ACHN (cell line): ENCODE results near the gene DACH2.
A peak's percentile ranks its signal among the peaks of the same experiment; 100 is the strongest.
"Not testable (repeated sequence)": the region's sequence is repeated elsewhere in the genome, so short reads cannot be mapped to it uniquely, and the experiment has no call there.

Experiments
- DNase-seq: peaks from one replicate; pipeline ENCODE4 v3.0.0-alpha.2; 2015
- in situ Hi-C: cut with HindIII; loops from 2 replicates; pipeline ENCODE4 v1.10.0; 2017; ENCODE audit warnings: low sequenced_read_pairs, low pct_ligation_motif_present, low pct_unique_long_range_greater_than_20kb

The DACH2 gene

DNA sequence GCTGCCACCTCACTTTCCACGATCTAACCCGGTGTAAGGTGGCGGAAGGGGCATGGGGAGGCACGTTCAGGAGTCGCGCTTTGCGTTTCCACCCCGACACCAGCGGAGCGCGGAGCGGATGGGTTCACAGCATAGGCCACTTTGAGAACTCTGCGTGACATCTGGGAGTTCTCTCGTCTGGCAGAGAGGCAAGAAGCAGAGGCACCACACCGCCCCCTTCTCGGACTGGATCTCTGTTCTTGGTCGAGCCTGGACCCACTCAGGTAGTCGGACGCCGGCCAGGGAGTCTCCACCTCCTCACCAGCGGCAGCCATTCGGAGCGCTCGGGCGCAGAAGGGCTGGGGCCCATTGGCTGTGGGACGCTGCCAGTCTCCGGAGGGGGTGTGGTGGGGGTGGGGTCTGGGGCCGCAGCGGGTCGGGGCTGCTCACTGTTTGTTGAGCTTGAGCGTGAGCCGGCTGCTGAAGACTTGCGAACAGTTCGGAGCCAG, at the start of gene DACH2:
TSS of gene DACH2 (plus strand) at position 428 of the 488 bp plus-strand sequence.
- DNase-seq: no peak

DNA sequence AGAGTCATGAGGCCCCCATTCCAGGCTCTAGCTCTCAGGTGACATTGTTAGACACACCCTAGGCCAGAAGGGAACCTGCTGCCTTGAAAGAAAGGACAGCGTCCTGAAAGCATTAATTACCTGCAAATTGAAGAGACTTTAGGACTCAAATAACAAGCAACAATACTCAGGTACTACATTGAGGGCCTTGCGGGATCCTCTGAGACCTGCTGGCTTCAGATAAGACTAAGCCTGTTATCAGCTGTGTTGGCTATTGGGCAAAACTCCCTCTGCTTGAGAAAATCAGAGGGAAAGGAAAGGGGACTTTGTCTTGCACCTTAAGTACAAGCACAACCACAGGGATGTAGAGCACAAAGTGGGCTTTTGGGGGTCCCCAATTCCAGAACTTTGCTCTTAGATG, 45.9 kb upstream of the DACH2 start:
- in situ Hi-C loops: no loop called here
- DNase-seq: no peak

More for the DNA sequence above, at the start of gene DACH2:
- in situ Hi-C loops: no loop called here

DNA sequence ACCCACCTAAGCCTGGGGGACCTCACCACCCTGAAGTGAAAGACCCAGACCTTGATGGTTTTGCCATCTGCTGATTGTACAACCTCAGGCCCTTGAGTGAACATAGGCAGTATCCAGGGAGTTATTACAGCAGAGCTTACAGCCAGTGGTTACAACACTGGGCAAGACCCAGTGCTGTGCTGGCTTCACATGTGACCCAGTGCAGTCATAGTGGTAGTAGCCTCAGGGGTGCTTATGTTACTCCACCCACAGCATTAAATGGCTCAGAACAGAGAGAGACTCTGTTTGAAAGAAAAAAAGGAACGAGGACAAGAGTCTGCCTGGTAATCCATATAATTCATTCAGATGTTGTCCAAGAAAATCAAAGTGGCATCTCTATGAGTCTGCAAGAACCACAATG, 45.2 kb upstream of the DACH2 start:
- DNase-seq: no peak
- in situ Hi-C loops: no loop called here

DNA sequence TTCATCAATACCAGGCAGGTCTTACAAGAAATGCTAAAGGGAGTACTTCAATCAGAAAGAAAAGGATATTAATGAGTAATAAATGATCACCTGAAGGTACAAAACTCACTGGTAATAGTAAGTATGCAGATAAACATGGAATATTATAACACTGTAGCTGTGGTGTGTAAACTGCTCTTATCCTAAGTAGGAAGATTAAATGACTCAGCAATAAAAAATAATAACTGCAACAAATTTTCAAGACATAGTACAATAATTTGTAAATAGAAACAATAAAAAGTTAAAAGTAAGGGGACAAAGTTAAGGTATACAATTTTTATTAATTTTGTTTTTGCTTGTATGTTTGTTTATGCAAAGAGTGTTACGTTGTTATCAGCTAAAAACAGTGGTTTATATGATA, 43.7 kb upstream of the DACH2 start:
- DNase-seq: no peak
- in situ Hi-C loops: no loop called here

DNA sequence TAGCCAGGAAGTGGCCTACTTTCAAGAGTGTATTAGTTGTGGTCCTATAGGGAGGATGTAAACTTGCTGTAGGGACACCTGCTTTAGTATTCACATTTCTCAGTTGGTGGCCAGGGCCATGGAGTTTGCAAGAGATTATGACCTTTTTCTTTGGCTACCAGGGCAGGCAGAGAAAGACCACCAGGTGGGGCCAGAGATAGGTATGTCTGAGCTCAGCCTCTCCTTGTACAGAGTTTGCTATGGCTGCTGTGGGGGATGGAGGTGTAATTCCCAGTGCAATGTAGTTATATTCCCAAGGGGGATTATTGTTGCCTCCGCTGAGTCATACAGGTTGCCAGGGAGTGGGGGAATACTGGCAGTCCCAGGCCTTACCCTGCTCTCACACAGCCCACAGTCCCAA, 26.3 kb upstream of the DACH2 start:
- DNase-seq: no peak
- in situ Hi-C loops: no loop called here

DNA sequence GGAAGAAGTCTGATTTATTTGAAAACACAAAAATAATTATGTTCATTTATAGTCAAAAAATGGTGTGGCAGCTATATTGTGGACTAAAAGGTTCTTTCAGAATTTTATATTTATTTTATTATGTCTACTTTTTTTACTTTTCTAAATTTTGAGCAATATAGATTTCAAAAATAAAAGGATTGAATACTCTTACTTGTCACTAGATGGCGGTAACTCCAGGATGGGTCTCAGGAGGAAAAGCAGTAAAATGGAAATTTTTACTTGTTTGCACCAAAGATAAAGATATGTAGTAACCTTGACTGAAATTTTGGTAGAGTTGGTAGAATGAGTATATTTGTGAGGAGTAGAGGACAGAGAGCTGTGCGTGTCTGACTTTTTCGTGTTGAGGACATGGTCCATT, 14.5 kb upstream of the DACH2 start:
- DNase-seq: peak; percentile 7
- in situ Hi-C loops: no loop called here

DNA sequence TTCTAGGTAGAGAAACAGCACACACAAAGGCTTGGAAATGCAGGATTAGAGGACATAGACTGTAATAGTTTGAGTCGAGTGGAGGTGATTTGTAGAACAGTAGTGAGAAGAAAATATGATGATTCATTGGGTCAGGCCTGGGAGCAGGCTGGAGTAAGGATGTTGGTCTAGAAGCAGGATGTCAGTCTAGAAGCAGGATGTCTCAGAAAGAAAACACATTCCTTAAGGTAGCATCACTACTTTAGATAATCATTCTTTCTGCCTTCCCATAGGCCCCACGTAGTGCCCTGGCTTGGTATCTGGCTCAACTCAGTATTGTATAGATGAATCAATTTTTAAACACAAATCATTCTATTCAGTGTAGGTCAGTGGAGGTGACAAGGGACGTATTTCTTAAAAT, 11.2 kb upstream of the DACH2 start:
- DNase-seq: no peak

DNA sequence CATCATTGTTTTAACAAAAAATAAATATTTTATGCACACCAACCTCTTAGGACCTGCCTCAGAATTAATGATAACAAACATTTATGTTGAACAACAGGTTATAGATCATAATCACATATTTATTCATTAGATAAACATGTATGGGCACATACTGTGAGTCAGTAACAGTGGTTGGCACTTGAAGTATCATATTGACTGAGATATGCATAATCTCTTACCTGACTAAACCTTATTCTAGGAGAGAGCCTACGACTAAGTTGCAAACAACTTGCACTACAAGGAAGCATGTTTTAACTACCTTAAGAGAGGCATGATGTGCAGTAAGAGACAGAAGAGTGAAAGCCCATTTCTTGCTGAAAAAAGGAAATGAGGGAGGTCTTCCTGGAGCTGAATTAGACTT, 6.5 kb upstream of the DACH2 start:
- no peak for DNase-seq
- in situ Hi-C loops: no loop called here

More for the DNA sequence above, 11.2 kb upstream of the DACH2 start:
- in situ Hi-C loops: no loop called here

DNA sequence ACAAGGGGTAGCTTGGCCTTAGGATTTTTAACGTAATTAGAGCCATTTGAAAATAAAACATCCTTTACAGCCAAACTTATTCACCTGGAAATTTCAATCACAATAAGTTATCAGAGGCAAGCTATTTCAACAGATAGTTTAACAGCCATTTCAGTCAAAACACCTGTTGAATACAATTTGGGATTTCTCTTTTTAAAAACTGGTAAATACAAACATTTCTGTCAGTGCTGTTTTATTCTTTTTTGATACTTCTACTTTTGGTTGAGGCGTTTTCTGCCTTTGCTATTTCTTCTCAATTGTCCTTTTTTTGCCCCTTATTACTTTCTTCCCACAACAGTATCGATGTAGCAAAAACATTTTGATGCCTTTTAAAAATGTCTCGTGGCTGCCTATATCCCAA, 2.1 kb upstream of the DACH2 start:
- in situ Hi-C loops: no loop called here
- DNase-seq: no peak

DNA sequence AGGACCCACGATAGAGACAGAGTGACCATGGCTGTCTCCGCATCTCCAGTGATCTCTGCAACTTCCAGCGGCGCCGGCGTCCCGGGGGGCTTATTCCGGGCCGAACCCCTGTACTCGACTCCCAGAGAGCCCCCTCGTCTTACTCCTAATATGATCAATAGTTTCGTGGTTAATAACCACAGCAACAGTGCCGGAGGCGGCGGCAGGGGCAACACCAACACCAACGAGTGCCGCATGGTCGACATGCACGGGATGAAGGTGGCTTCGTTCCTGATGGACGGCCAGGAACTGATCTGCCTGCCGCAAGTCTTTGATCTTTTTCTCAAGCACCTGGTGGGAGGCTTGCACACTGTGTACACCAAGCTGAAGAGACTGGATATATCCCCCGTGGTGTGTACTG, 343 bp downstream of the DACH2 start:
- in situ Hi-C loops: no loop called here
- DNase-seq: no peak

DNA sequence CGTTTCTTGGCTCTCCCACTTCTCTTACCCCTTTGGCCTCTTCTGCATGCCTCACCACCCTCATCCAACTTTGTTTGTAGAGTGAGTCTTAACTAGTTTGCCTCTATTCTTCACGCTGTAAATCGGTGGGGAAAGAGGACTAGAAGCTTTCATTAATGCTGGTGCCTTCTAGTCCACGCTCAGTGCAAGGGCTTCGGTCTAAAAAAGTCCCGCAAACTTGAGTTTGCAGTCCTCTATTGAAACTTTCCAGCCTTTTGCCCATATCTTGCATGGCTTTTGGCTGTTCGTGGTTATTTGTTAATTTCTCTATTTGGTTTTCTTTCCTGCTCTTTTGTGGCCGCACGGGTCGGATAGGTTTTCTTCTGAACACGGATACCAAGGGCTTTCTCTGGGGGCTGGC, 868 bp downstream of the DACH2 start:
- in situ Hi-C loops: no loop called here
- no peak for DNase-seq

DNA sequence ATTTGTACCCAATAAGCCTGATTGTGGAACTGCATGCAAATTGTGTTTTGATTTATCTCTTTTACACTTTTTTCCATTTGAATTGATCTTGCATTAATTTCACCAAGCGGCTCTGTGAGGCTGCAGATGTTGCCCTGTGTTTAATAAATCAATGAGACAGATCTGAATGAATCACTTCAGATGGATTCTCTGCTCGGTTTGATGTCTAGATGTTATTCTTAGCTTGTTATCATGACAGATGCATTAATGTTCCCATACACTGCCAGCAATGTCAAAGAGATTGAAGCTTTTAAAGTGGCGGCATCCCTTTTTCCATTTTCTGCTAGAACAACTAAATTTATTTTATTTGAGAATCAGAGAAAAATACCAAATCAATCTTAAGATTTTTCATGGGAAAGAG, 6.3 kb downstream of the DACH2 start:
- in situ Hi-C loops: no loop called here

DNA sequence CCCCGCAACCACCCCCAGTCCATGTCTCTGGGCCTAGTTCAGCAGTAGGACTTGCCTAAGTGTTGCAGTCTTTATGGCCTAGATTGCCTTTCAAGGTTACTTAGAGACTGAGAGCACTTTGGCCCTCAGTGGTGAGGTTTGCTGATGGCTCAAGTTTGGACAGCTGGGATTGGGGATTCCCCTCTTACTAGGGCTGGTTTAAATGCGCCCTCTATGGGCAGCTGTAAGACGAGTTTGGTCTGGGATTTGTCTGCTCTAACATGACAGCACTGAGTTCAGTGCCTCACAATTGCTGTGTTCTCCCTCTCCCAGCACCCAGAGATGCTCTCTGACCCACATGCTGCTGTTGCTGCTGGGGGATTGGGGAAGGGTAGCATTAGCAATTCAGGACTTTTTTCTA, 23.1 kb downstream of the DACH2 start:
- in situ Hi-C loops: no loop called here
- peak; percentile 26 for DNase-seq

More for the DNA sequence above, 6.3 kb downstream of the DACH2 start:
- DNase-seq: no peak

DNA sequence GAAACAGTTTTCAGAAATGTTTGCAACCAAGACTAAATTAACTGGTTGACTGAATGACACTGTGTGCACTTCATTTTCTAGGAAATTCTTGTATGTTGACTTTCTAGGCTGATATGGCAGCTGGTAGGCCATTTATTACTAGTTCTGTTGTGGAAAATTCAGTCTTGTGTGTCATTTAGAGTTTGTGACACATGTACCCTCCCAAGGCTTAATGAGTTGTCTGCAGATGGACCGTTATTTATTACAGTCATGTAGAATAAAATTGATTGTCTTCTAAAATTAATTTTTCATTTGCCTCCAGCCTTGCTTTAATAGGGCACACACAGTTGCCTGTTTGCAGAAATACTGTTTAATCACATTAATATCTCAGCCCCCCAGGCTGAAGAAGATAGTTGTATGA, 30.7 kb downstream of the DACH2 start:
- in situ Hi-C loops: no loop called here

DNA sequence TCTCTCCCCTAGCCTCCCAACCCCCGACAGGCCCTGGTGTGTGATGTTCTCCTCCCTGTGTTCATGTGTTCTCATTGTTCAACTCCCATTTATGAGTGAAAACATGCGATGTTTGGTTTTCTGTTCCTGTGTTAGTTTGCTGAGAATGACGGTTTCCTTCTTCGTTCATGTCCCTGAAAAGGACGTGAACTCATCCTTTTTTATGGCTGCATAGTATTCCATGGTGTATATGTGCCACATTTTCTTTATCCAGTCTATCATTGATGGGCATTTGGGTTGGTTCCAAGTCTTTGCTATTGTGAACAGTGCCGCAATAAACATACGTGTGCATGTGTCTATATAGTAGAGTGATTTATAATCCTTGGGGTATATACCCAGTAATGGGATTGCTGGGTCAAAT, 33.1 kb downstream of the DACH2 start:
- DNase-seq, in situ Hi-C loops: not testable (repeated sequence)

More for the DNA sequence above, 30.7 kb downstream of the DACH2 start:
- DNase-seq: no peak

DNA sequence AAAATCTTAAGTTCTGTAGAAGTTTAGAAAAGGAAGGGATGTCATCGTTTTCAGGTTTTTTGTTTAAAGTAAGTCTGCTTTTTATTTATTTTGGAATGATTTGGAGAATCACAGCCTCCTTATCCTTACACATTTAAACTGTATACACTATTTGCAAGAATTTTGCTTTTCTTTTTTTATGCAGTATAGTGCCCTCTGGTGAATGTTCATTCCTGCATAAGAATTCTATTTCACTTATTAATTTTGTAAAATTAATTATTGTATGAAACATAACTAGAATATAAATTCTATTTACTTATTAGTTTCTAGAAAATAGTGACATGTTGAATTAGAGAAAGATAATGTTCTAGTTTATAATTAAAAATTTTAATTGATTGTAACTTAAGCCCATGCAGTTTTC, 44.6 kb downstream of the DACH2 start:
- in situ Hi-C loops: no loop called here
- DNase-seq: no peak

DNA sequence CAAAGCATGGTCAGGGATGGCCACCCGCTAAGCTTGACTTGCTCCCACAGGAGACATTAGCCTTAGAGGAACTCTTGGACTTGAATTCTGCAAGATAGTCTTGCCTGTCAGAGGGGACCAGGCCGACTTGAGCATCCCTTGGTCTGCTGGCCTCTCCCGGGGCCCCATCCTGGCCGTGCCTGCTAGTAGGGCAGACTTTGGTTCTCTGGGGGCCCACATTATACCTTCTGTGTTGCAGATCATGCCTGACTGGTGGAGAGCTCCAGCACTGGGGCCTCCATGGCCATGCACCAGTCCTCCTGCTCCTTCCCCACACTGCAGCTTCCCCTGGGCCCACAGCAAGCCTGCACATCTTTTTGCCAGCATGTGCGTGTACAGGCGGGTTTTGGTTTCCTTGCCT, 46.5 kb downstream of the DACH2 start:
- in situ Hi-C loops: no loop called here
- DNase-seq: no peak

DNA sequence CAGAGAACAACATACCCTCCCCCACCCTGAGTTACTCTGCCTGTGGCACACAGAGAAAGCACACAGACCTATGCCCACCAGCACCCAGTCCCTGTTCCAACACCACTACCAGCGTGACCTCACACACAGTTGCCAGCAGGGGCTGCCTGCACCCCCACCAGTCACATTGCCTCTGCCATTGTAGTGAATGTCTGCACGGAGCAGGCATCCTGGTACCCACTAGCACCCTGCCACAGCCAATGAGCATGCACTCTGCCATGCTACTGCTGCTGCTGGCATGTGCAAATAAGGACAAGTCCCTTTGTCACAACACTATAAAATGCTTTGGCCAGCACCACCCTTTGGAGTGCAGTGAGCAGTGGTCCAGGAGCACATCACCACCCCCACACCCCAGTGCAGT, 47.1 kb downstream of the DACH2 start:
- DNase-seq: no peak
- in situ Hi-C loops: no loop called here

DNA sequence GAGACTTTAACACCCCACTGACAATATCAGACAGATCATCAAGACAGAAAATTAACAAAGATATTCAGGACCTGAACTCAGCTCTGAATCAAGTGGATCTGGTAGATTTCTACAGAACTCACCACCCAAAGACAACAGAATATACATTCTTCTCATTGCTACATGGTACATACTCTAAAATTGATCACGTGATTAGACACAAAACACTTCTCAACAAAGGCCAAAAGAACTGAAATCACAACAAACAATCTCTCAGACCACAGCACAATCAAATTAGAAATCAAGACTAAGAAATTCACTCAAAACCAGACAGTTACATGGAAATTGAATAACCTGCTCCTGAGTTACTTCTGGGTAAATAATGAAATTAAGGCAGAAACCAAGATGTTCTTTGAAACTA, 49.6 kb downstream of the DACH2 start:
- no peak for DNase-seq
- in situ Hi-C loops: no loop called here

DNA sequence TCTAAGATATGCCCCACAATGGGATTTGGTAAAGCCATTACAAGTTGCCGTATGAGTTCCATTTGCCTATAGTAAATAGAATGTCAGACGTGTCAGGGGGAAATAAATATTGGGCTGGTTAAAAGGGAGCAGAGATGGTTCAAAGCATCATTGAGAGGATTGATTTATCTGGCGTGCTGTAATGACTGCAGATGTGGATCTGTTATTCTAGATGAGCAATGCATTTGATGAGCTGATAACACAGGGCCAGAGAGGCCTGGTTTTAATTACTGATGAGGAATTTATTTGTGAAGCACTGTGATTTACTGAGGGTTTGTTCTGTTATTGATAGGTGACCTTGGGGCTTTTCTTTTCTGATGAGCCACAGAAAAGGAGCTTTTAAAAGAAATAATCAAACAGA, 62.5 kb downstream of the DACH2 start:
- DNase-seq: no peak
- in situ Hi-C loops: no loop called here

DNA sequence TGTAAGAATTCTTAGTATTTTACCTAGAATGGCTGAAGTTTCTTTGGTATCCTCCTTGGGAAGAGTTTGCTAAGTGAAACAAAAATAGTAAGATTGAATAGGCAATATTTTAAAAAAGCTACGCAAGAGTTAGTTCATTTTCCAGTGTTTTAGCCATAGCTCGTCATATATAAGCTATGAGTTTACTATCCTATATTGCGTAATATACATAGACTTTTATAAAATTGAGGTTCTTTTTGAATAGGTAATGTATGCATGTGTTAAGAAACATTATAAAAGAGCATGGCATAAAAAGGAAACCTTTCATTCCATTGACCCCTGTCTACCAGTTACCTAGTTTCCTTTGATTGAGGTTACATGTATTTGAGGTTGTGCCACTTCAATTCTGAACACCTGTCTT, 67.0 kb downstream of the DACH2 start:
- in situ Hi-C loops: no loop called here
- DNase-seq: no peak
